Thymus (tissue), 11 donors: ENCODE measurements around the gene TRAPPC5. TPM values are rescaled to one million over a fixed set of nuclear protein-coding genes. Genes with fewer than 3 reads are reported as not detected.

ENCODE experiments used
- DNase-seq, 9 donors: peaks; one replicate each; pipeline ENCODE4 v3.0.0-alpha.2; 2013; ENCODE audit warnings: low spot score in 9 of 9, low read depth in 6 of 9, missing footprints in 1 of 9
- H3K27ac ChIP-seq, 2 donors: one replicate each; pipeline ENCODE4 v1.5.1; 2013; ENCODE audit warnings: control low read depth in 1 of 2, low read depth in 1 of 2, low read length in 1 of 2, mild to moderate bottlenecking in 1 of 2, moderate library complexity in 1 of 2
- H3K27me3 ChIP-seq, 2 donors: one replicate each; pipeline ENCODE4 v1.5.1; 2013; ENCODE audit warnings: low read length in 1 of 2; ENCODE audit not compliant: control insufficient read depth in 2 of 2, insufficient read depth in 1 of 2
- H3K36me3 ChIP-seq, 2 donors: one replicate each; pipeline ENCODE4 v1.5.1; 2013; ENCODE audit warnings: low read length in 1 of 2, mild to moderate bottlenecking in 1 of 2, moderate library complexity in 1 of 2; ENCODE audit not compliant: control insufficient read depth in 2 of 2, insufficient read depth in 2 of 2
- H3K4me1 ChIP-seq, 2 donors: one replicate each; pipeline ENCODE4 v1.5.1; 2013; ENCODE audit warnings: low read length in 2 of 2; ENCODE audit not compliant: control insufficient read depth in 2 of 2, insufficient read depth in 2 of 2
- H3K4me3 ChIP-seq, 2 donors: one replicate each; pipeline ENCODE4 v1.5.1; 2013; ENCODE audit warnings: low read length in 2 of 2, control low read depth in 1 of 2, mild to moderate bottlenecking in 1 of 2
- H3K9me3 ChIP-seq, 2 donors: one replicate each; pipeline ENCODE4 v1.5.1; 2013; ENCODE audit warnings: low read length in 1 of 2, mild to moderate bottlenecking in 1 of 2; ENCODE audit not compliant: control insufficient read depth in 2 of 2, insufficient read depth in 1 of 2
- WGBS: extraction: QIAGEN DNeasy Blood & Tissue Kit; methylation state at CpG from one replicate; pipeline ENCODE4 v1.1.7; 2013; 5-methylcytosine and 5-hydroxymethylcytosine counted together
- polyA plus RNA-seq: library from polyadenylated mRNA; stranded (reverse); fragments of 200-250 nt; gene quantifications from one replicate; pipeline ENCODE4 v1.2.3, GENCODE V29; 2013
- total RNA-seq: library from RNA; stranded (reverse); fragments of 120-200 nt; gene quantifications from one replicate; pipeline ENCODE4 v1.2.4, GENCODE V29; 2013
- donor health status: healthy.

Gene TRAPPC5
- total and polyA plus RNA-seq, 2 donors: 59.5 to 108 TPM

- Histone ChIP-seq H3K27me3 (peaks cover 0 to 23% of the 10 kb centered on the region in 2 donors), H3K36me3 (peaks cover 4 to 7% of the 10 kb centered on the region in 2 donors), H3K27ac (no peak overlapping the region), H3K4me1 (peaks cover 48 to 74% of the 10 kb centered on the region in 2 donors), H3K4me3 (no peak overlapping the region), H3K9me3 (peaks cover 0 to 13% of the 10 kb centered on the region in 2 donors)
- WGBS: 53% methylated on average over 12 of the region's 12 CpGs
- no peak for DNase-seq
Measured at GRCh38 chr19:7677669-7678311, 2.8 kb upstream of the TRAPPC5 start.

GRCh38 chr19:7678971-7679751 lies 1.5 kb upstream of the TRAPPC5 start:
- peak in 7 of 9 donors; percentile 60 to 90 (median 79) for DNase-seq
- no peak overlapping the region for H3K4me3 ChIP-seq
- H3K36me3 ChIP-seq: peaks cover 12 to 17% of the 10 kb centered on the region in 2 donors
- peaks cover 44 to 67% of the 10 kb centered on the region in 2 donors for H3K4me1 ChIP-seq
- peaks cover 0 to 22% of the 10 kb centered on the region in 2 donors for H3K27me3 ChIP-seq
- peaks cover 0 to 7% of the 10 kb centered on the region in 2 donors for H3K9me3 ChIP-seq
- 41% methylated on average over 30 of the region's 30 CpGs for WGBS
- peak overlapping the region; percentile 72 to 92 for H3K27ac ChIP-seq

- 69% methylated on average over 22 of the region's 22 CpGs for WGBS
- Histone ChIP-seq H3K27me3 (peaks cover 0 to 19% of the 10 kb centered on the region in 2 donors), H3K9me3 (peaks cover 0 to 4% of the 10 kb centered on the region in 2 donors), H3K4me1 (peaks cover 44 to 64% of the 10 kb centered on the region in 2 donors), H3K27ac (peak overlapping the region; percentile 72 to 92), H3K4me3 (peak overlapping the region; percentile 19 to 98), H3K36me3 (peaks cover 12 to 17% of the 10 kb centered on the region in 2 donors)
- DNase-seq: peak in 1 of 9 donors; percentile 23
Measured at GRCh38 chr19:7679771-7680605, 645 bp upstream of the TRAPPC5 start.

- H3K4me3 ChIP-seq: peak overlapping the region; percentile 98
- peaks cover 12 to 21% of the 10 kb centered on the region in 2 donors for H3K36me3 ChIP-seq
- H3K27ac ChIP-seq: peak overlapping the region; percentile 78 to 90
- peaks cover 0 to 14% of the 10 kb centered on the region in 2 donors for H3K27me3 ChIP-seq
- H3K4me1 ChIP-seq: peaks cover 36 to 52% of the 10 kb centered on the region in 2 donors
- peak in 8 of 9 donors; percentile 71 to 93 (median 83) for DNase-seq
- H3K9me3 ChIP-seq: peaks cover 0 to 4% of the 10 kb centered on the region in 2 donors
- 9% methylated on average over 43 of the region's 43 CpGs for WGBS
Measured at GRCh38 chr19:7681340-7682174, 924 bp downstream of the TRAPPC5 start.

GRCh38 chr19:7682175-7682855 lies 1.7 kb downstream of the TRAPPC5 start:
- DNase-seq: no peak
- WGBS: 95% methylated on average over 74 of the region's 74 CpGs
- Histone ChIP-seq H3K4me3 (peak overlapping the region in 1 of 2 donors; percentile 98), H3K36me3 (peaks cover 12 to 21% of the 10 kb centered on the region in 2 donors), H3K4me1 (peaks cover 29 to 44% of the 10 kb centered on the region in 2 donors), H3K27me3 (peaks cover 0 to 6% of the 10 kb centered on the region in 2 donors), H3K27ac (peak overlapping the region in 1 of 2 donors; percentile 78), H3K9me3 (peaks cover 0 to 4% of the 10 kb centered on the region in 2 donors)

GRCh38 chr19:7685546-7686445 lies 5.2 kb downstream of the TRAPPC5 start:
- H3K4me1 ChIP-seq: peaks cover 8 to 12% of the 10 kb centered on the region in 2 donors
- no peak overlapping the region for H3K27ac ChIP-seq
- 88% methylated on average over 19 of the region's 19 CpGs for WGBS
- H3K9me3 ChIP-seq: peaks cover 0 to 8% of the 10 kb centered on the region in 2 donors
- H3K36me3 ChIP-seq: peaks cover 12 to 21% of the 10 kb centered on the region in 2 donors
- no peak overlapping the region for H3K4me3 ChIP-seq
- DNase-seq: no peak
- peaks cover 0 to 20% of the 10 kb centered on the region in 2 donors for H3K27me3 ChIP-seq

- peaks cover 0 to 4% of the 10 kb centered on the region in 2 donors for H3K9me3 ChIP-seq
- no peak for DNase-seq
- H3K27ac ChIP-seq: no peak overlapping the region
- H3K4me1 ChIP-seq: peaks cover 0 to 3% of the 10 kb centered on the region in 2 donors
- H3K4me3 ChIP-seq: no peak overlapping the region
- WGBS: 96% methylated on average over 12 of the region's 12 CpGs
- H3K27me3 ChIP-seq: peaks cover 0 to 20% of the 10 kb centered on the region in 2 donors
- H3K36me3 ChIP-seq: peaks cover 12 to 20% of the 10 kb centered on the region in 2 donors
Measured at GRCh38 chr19:7687177-7687576, 6.5 kb downstream of the TRAPPC5 start.
